GM19452 (cell line): ENCODE data around the gene NAT14.
"Not testable (repeated sequence)": the region's sequence is repeated elsewhere in the genome, so short reads cannot be mapped to it uniquely, and the experiment has no call there.

Experiments used
- ATAC-seq: cut with Tn5 transposase; IDR thresholded peaks from one replicate; pipeline ENCODE4 v1.9.1; 2021; ENCODE audit not compliant: unreplicated experiment

Gene NAT14

GRCh38 chr19:55530996-55531395, 46.0 kb downstream of the NAT14 start:
- ATAC-seq = no peak

- ATAC-seq = not testable (repeated sequence)
These were observed 49.3 kb downstream of the NAT14 start for GRCh38 chr19:55534280-55534679.

- ATAC-seq = no peak
These were observed 50.4 kb downstream of the NAT14 start for GRCh38 chr19:55535173-55535964.

GRCh38 chr19:55535965-55536350, 51.0 kb downstream of the NAT14 start:
- no peak for ATAC-seq

GRCh38 chr19:55536366-55536765, 51.4 kb downstream of the NAT14 start:
- ATAC-seq = no peak
